GM03348 (cell line): ENCODE data around the gene SUGP1.
"Not testable (repeated sequence)": the region's sequence is repeated elsewhere in the genome, so short reads cannot be mapped to it uniquely, and the experiment has no call there.

Experiments
- DNase-seq: peaks from one replicate; pipeline ENCODE4 v3.0.0; 2012; ENCODE audit warnings: low spot score

SUGP1 gene

DNA sequence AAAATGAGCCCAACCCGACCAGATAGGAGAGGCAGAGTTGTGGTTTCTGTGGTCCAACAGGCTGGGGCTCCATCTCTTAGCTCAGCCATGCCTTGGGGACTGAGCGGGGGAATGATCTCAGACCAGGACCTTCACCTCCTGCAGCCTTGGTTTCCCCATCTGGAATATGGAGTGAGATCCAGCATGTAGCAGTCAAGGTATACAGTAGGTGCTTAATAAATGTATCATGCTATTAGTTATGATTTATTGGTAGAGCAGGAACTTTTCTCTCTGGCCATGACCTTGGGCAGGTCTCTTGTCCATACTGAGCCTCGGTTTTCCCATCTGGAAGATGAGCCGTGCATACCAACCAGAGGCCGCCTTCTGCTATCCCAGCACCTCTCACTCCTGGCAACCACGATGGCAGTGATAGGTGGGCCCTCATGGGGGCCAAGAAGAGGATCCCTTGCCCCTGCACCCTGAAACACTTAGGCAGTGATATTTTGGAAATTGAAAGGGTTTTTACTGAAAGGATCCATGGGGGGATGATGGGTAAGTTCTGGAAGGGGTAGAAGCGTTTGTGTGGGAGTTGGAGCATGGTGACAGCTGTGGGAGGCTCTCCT is 56.3 kb downstream of the SUGP1 start:
- no peak for DNase-seq

DNA sequence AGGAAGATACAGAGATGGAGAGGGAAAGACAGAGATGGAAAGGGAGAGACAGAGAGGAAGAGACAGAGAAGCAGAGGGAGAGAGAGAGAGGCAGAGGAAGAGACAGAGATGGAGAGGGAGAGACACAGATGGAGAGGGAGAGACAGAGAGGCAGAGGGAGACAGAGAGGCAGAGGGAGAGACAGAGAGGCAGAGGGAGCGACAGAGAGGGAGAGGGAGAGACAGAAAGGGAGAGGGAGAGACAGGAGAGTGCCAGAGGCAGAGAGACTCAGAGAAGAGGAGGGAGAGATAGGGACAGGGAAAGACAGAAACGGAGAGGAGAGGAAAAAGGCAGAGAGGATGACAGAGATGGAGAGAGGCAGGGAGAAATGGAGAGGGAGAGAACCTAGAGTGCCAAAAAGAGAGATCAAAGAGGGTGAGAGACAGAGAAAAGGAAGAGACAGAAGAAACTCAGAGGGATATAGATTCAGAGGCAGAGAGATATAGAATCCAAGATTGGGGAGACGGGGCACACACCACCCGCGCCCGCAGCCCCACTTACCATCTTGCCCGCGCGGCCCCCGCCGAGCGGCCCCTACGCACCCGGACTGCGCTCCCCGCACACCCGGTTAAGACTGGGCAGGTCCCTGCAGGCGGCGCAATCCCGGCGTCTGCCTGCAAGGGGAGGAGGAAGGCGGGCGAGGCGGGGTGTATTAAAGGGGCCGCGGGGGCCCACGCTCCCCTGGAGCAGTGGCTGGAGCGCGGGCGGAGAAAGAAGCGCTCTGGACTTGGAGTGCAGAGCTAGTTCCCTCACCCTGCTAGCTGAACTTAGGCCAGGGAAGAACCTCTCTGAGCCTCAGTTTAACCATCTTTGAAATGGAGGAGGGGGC is 57.9 kb downstream of the SUGP1 start:
- no peak for DNase-seq

DNA sequence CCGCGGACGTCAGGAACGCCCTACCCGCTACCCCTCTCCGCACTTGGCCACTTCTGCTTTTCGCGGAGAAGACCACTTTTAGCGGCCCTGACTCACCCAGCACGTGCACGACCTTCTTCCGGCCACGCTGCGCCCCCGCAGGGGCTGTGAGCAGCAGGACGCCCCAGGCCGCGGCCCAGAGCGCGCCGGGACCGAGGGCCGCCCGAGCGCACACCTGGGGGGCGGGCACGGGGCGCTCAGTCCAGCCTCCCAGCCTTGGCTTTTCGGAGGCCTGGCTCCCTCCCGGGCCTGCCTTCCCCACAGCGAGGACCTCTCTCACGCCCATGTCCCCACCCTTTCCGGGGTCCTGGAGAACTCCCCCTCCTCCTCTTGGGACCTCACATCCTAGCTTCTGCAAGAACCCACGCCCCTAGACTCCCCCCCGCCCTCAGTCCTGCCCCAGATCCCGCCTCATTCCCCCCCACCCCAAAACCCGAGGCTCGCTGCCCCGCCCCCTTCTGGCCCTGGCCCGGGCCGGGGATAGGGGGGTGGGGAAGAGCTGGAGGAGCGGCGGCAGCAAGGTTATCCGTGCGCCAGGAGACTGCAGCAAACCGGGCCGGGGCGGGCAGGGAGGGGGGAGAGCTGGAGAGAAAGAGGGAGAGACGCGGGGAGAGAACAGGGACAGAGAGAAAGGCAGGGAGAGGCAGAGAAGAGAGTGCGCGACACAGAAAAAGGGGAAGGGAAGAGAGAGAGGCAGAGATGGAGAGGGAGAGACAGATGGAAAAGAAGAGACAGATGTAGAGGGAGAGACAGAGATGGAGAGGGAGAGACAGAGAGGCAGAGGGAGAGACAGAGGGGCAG is 58.7 kb downstream of the SUGP1 start:
- no peak for DNase-seq

DNA sequence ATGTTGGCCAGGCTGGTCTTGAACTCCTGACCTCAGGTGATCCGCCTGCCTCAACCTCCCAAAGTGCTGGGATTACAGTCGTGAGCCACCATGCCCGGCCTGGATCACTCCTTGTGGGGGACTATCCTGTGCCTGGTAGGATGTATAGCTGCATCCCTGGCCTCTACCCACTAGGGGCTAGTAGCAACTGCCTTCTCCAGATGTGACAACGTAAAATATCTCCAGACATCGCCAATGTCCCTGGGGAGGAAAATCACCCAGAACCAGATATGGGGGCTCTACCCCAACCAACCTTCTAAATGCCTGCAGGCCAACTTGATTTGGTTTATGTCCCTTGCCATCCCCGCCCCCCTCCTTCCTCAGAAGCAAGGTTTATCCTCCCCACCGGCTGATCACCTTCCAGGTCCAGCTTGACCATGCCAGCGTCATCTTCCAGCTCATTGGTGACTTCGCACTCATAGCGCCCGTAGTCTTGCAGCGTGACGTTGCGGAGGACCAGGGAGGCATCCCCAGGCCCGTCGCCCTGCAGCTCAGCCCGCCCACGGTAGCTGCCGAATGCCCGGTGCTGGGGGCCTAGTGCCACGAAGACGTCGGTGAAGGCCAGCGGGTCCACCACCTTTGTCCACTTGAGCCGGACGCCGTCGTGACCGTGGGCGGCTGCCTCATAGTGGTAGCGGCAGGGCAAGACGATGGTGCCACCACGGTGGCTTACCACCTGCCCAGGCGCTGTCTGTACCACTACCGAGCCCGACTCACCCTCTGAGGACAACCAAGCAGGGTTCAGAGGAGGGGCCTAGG is 59.7 kb downstream of the SUGP1 start:
- no peak for DNase-seq

DNA sequence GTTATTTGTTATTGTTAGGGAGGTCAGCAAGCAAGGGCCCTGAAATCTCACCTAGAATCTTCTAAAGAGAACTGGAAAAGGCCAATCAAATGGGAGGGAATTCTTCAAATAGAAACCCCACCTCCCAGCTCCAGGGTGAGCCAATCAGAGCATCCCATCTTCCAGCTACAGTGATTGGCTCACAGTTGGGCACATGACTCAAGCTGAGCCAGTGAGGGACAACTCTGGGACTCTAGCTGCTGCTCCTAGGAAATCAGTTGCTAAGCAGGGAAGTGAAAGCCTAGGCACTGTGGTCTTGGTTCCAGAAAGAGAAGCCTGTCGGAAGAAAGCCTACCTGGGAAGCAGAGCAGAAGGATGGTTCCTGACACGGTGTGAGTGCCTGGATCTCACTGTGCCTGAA is 60.6 kb downstream of the SUGP1 start:
- DNase-seq: no peak

DNA sequence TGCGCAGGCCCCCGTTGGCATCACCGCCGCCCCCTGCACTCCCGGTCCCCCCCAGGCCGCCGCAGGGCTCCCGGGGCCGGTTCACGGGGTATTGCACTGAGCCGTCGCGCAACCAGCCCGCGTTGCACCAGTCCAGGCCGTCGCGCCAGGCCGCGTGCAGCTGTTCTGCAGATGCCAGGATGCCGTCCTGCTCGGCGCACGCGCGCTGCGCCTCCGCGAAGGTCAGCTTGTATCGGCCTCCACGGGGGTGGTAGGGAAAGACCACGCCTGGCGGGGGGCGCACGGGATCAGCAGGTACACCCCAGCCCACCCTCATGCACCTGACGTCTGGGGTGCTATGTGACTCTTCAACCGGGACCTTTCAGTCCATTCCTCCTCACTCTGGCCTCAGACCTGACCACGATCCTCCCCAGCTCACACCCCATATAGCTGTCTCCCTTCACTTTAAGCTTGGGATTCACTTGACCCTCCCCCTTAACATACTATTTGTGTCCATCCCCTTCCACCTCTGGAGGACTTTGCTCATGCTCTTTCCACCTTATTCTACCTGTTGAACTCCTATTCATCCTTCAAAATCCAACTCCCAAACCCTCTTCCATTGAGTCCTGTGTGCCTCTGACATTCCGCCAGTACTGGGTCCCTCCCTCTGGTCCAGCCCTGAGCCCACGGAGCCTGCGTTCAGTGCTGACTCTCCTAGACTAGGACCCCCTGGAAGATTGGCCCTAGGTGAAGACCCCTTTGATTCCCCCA is 61.5 kb downstream of the SUGP1 start:
- no peak for DNase-seq

DNA sequence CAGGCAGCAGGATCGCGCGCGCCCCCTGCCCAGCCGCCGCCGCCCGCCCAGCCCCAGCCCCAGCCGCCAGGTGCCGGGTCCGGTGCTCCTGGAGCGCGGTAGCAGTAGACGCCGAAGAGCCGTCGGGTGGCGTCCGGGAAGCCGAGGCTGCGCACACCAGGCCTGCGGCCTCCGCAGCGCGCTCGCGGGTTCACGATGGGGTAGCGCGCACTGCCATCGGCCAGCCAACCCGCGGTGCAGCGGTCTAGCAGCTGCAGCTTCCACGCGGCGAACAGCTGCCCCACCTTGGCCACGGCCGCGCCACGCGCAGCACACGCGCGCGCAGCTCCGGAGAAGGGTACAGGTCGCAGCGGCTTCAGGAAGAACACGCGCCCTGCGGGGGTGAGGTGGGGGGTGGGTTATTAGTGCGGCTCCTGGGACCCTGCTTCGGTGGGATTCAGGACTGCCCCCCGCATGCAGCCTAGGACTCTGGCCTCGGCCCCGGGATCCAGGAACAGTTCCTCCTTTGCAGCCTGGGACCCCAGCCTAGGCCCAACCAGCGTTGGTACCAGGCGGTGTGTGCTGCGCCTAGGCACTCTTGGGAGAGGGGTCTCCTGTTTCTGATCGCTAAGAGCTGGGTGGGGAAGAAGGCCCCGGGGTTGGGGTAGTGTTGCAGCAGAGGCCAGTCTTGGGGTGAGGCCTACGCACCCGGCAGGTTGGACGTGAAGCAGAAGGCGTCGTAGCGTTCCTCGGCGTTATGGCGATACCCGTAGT is 62.3 kb downstream of the SUGP1 start:
- DNase-seq: no peak

DNA sequence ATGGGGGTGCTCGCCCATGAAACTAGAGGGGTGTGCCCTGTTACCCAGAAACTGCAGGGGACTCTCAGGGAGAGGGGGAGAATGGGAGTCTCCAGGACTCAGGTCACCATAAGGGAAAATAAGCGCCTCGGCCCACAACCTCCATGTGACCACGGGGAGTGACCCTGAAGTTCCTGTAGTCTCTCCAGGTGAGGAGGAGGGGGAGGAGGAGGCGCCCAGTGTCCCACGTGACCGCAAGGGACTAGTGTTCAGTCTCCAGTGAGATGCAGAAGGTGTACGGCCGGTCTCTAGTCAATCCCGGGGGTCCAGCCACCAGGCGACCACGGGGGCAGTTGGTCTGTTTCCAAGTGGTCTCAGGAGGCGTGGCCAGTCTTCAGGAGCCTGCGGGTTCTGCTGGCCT is 63.2 kb downstream of the SUGP1 start:
- no peak for DNase-seq

DNA sequence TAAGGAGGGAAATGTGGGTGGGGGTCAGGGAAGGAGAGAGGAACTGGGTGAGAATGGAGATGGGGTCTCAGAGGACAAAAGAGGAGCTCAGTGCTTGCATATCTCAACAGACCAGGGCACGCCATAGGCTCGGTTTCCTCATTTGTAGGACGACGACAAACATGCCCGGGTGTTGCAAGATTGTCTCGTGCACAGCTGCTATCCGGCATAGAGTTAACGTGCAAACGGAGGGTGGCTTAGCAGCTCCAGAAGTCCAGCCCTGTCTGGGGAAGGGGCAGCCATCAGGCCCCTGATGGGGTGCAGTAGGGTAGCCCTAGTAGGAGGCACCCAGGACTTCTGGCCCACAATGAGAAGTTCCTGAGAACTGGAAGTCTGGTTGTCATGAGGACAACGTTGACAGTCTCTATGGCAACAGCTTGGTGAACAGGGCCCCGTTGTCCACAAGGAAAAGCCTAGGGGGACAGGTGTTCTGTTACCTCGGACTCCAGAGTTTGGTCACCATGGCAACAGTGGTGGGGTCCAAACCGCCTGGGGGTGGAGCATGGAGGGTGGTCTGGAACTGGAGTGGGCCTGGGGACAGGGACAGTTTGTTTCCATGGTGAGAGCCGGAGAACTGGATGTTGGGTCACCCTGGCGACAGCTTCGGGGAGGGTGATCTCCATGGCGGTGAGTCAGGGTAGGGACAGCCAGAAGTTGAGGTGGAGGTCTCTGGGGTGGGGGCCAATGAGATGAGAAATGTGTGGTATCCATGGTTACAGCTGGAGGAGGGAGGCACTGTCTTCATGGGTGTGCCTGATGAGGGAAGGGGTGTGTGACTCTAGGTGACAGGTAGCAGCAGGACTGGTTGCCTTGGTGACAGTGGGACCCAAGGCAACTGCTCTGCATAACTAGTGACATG is 64.0 kb downstream of the SUGP1 start:
- no peak for DNase-seq

DNA sequence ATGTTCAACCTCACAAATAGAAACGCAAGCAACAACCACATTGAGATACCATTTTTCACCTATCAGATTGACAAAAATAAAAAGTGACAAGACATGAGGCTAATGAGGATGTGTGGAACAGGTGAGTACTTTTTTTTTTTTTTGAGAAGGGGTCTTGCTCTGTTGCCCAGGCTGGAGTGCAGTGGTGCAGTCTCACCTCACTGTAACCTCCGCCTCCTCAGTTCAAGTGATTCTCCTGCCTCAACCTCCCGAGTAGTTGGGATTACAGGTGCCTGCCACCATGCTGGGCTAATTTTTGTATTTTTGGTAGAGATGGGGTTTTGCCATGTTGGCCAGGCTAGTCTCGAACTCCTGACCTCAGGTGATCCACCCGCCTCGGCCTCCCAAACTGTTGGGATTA is 66.9 kb downstream of the SUGP1 start:
- DNase-seq: not testable (repeated sequence)

DNA sequence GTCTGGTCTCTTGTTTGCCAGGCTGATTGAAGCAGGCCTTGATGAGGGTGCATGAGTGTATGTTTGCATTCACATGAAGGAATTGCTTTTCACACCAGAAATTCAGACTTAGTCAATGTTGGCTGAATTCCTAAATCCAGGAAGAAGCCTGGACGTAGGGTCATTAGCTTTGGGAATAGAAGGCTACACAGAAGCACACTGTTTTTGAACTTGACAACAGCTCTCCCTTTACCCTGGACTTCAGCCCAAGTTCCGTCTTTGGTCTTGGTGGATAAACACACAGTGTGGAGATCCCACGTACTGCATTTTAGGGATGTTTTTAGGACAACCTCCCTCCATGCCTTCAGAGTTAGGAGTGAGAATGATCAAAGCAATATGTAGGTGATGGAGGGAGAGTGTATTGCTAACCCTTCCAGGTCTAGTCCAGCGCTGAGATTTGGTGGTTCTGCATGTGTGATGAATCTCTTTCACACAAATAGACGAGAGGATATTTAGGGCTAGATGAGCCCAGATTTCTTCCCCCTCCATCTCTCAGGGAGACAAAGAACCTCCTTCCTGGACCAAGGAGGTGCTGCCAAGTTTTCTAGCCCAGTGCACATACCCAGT is 70.0 kb downstream of the SUGP1 start:
- DNase-seq: no peak

DNA sequence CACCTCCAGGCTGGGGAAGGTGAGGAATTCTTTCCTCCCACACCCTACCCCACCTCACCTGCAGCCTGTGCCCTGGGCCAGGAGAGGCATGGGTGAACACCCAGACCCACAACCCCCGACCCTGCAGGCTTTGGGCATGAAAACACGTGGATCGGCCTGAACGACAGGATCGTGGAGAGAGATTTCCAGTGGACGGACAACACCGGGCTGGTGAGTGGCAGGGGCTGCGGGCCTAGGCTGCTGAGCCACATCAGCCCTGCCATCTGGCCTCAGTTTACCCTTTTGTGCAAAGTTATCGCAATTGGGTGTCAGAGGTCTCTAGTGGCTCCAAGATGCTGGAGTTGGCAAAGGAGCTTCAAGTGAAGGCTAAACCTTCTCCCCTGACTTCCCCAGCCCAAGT is 79.8 kb downstream of the SUGP1 start:
- DNase-seq: no peak

DNA sequence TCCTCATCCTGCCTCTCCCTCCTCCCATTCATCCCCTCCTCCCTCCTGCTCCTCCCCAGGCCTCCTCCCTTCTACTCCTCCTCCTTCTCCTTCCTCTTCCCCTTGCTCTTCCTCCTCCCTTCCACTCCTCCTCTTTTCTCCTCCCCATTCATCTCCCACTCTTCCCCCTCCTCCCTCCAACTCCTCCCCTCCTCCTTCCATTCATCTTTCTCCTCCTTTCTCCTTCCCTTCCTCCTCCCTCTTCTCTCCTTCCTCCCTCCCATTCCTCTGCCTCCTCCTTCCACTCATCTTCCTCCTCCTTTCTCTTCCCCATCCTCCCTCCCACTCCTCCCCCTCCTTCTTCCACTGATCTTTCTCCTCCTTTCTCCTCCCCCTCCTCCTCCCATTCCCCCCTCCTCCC is 80.6 kb downstream of the SUGP1 start:
- DNase-seq: no peak

DNA sequence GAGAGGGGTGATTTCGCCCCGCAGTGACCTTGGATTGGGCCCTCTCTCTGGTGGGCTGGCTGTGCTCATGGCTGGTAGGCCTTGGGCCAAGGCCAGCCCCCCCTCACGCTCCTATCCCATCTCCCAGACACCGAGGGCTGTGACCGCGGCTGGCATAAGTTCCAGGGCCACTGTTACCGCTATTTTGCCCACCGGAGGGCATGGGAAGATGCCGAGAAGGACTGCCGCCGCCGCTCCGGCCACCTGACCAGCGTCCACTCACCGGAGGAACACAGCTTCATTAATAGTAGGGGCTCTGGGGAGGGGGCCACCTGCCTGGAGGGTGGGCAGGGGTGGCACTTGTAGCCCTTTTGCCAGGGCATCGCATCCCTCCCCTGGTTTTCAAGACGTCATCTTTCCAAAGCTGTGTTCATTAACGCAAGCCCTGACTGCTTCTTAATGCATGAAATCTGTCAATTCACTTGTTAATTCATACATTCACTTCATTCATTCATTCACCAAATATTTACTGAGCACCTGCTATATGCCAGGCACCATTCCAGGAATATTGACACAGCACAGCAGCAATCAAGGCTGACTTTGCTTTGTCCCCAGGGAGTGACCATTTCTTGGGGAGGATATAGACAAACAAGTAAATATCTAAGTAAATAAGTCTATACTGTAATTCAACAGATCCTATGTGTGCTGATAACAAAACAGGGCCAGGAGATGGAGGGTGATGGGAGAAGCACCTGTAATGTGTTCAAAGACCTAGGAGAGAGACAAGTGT is 82.0 kb downstream of the SUGP1 start:
- DNase-seq: no peak

DNA sequence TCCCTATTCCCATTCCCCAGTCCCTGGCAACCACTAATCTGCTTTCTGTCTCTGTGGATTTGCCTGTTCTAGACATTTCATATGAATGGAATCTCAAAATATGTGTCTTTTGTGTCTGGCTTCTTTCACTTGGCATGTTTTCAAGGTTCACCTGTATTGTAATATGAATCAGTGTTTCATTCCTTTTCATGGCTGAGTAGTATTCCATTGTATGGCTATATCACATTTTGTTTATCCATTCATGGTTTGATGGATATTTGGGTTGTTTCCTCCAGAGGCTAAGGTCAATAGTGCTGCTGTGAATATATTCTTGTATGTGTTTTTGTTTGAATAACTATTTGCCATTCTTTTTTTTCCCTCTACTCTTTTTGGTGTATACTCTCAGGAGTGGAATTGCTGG is 84.1 kb downstream of the SUGP1 start:
- DNase-seq: no peak

DNA sequence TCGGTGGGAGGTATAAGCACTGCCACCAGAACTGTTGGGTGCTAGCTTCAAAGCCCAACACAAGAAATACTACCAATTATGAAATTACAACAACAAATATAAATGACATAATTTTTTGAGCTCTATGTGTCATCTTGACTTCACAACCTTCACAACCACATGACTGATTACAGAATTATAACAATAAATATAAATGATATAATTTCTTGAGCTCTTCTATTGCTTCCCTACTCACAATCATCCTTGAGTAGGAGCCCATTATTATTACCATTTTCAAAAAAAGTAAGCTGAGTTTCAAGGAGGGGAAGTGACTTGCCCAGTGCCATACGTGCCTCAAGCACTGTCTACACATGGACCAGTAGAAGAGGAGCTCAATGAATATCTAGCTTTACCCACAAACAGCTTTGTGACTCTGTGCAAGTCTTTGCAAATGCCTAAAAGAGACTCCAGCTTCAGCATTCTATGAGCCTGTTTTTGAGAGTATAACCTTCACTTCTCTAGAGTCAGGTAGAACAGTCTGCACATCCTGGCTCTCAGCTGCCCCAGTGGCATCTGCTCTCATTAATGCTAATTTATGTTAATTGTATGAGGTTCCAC is 86.0 kb downstream of the SUGP1 start:
- DNase-seq: no peak

DNA sequence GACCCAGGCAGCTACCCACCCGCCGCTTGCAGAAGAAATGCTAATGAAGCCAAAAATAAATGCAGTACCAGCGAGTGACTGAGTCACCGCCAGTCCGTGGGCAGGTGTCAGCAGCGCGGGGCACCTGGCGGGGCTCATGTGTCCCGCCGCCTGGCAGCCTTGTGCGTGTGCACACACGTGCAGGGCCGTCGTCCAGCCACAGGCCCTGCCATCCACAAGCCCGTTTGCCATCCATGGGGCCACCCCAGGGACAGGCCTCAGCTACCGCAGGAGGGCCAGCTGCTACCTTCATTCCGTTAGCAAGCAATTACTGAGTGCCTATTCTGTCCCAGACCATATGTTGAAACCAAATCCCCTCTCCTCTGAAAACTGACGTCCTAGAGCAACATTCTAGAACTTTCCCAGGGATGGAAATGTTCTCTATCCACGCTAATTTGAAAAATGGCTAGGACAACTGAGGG is 88.0 kb downstream of the SUGP1 start:
- no peak for DNase-seq

DNA sequence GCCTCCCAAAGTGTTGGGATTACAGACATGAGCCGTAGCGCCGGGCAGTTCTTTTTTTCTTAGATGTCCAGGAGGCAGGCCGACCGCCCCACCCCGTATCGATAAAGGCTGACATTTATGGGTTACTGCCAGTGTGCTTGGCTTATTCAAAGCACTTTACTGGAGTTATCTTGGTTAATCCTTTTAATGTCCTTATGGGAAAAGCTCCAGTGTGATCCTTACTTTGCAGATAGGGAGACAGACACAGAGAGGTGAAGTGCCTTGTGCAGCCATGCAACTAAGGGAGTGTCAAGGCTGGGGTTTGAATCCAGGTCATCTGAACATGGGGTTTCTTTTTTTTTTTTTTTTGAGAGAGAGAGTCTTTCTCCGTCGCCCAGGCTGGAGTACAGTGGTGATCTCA is 89.3 kb downstream of the SUGP1 start:
- no peak for DNase-seq
